ENCODE data around the gene SEC31B. TPM values are rescaled to one million over a fixed set of nuclear protein-coding genes. Genes with fewer than 3 reads are reported as not detected.
A peak's percentile ranks its signal among the peaks of the same experiment; 100 is the strongest.

The SEC31B gene
- total RNA-seq, 1 donor, result 5.4 TPM

DNA sequence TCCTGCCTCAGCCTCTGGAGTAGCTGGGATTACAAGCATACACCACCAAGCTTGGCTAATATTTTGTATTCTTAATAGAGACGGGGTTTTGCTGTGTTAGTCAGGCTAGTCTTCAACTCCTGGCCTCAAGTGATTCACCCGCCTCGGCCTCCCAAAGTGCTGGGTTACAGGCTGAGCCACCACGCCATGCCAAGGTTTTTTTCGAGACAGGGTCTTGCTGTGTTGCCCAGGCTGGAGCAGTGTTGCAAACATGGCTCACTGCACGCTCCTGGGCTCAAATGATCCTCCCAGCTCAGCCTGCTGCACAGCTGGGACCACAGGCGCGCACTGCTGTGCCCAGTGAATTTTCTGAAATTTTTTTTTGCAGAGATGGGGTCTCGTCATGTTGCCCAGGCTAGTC lies 3.3 kb upstream of the SEC31B start:
- TF ChIP-seq, protein P1, sequence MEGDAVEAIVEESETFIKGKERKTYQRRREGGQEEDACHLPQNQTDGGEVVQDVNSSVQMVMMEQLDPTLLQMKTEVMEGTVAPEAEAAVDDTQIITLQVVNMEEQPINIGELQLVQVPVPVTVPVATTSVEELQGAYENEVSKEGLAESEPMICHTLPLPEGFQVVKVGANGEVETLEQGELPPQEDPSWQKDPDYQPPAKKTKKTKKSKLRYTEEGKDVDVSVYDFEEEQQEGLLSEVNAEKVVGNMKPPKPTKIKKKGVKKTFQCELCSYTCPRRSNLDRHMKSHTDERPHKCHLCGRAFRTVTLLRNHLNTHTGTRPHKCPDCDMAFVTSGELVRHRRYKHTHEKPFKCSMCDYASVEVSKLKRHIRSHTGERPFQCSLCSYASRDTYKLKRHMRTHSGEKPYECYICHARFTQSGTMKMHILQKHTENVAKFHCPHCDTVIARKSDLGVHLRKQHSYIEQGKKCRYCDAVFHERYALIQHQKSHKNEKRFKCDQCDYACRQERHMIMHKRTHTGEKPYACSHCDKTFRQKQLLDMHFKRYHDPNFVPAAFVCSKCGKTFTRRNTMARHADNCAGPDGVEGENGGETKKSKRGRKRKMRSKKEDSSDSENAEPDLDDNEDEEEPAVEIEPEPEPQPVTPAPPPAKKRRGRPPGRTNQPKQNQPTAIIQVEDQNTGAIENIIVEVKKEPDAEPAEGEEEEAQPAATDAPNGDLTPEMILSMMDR (IDR thresholded peaks at IDR 0.05; ENCODE audit: extremely low read depth, low read depth, low read length), result no peak
- Histone ChIP-seq H3K4me1 (ENCODE audit: insufficient read depth, low read length) (peaks cover 26% of the 10 kb centered on the region), H3K79me2 (ENCODE audit: insufficient read depth, low read length) (peaks cover 12% of the 10 kb centered on the region), H3K9me3 (ENCODE audit: low read depth, low read length) (no peaks in the 10 kb centered on the region), H3K4me2 (ENCODE audit: insufficient read depth, low read length) (no peak overlapping the region), H2AFZ (ENCODE audit: low read length) (no peak overlapping the region), H3K4me3 (ENCODE audit: insufficient read depth, low read length) (no peak overlapping the region), H3K36me3 (ENCODE audit: insufficient read depth, low read length) (peaks cover 40% of the 10 kb centered on the region), H3K27ac (ENCODE audit: low read depth, low read length) (no peak overlapping the region), H4K20me1 (ENCODE audit: insufficient read depth, low read length) (peaks cover 5% of the 10 kb centered on the region), H3K27me3 (ENCODE audit: insufficient read depth, low read length) (no peaks in the 10 kb centered on the region)
- DNase-seq (ENCODE audit: insufficient read length, low spot score, missing footprints), result no peak

DNA sequence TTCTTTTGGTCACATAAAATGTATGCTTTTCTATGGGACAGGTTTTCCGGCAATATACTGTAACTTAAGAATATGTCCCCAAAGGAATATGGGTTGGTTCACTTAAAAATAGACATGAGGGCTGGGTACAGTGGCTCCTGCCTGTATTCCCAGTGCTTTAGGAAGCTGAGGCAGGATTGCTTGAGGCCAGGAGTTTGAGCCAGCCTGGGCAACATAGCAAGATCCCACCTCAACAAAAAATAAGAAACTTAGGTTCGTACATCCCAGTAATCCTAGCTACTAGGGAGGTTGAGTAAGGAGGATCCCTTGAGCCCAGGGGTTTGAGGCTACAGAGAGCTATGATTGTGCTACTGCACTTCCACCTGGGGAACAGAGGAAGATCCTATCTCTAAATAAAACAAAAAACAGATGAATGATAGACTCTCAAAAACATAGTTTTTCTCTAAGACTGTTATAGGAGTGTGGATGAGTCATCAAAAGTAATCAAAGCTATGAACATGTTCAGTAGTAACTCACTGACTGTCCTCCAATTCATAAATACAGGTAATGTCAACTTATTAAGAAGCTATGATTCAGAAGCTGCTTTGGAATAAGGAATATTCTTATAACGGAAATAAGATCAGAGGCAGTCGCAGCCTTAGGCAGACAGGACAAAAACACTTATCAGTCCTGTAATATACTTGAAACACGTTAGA lies 2.6 kb upstream of the SEC31B start:
- Histone ChIP-seq H3K27me3 (ENCODE audit: insufficient read depth, low read length) (no peaks in the 10 kb centered on the region), H3K36me3 (ENCODE audit: insufficient read depth, low read length) (peaks cover 40% of the 10 kb centered on the region), H2AFZ (ENCODE audit: low read length) (no peak overlapping the region), H3K4me3 (ENCODE audit: insufficient read depth, low read length) (no peak overlapping the region), H3K4me1 (ENCODE audit: insufficient read depth, low read length) (peaks cover 26% of the 10 kb centered on the region), H3K4me2 (ENCODE audit: insufficient read depth, low read length) (no peak overlapping the region), H3K79me2 (ENCODE audit: insufficient read depth, low read length) (peaks cover 7% of the 10 kb centered on the region), H3K27ac (ENCODE audit: low read depth, low read length) (no peak overlapping the region), H3K9me3 (ENCODE audit: low read depth, low read length) (no peaks in the 10 kb centered on the region), H4K20me1 (ENCODE audit: insufficient read depth, low read length) (peaks cover 5% of the 10 kb centered on the region)
- DNase-seq (ENCODE audit: insufficient read length, low spot score, missing footprints), result no peak
- TF ChIP-seq, protein P1 (IDR thresholded peaks at IDR 0.05; ENCODE audit: extremely low read depth, low read depth, low read length), result no peak

DNA sequence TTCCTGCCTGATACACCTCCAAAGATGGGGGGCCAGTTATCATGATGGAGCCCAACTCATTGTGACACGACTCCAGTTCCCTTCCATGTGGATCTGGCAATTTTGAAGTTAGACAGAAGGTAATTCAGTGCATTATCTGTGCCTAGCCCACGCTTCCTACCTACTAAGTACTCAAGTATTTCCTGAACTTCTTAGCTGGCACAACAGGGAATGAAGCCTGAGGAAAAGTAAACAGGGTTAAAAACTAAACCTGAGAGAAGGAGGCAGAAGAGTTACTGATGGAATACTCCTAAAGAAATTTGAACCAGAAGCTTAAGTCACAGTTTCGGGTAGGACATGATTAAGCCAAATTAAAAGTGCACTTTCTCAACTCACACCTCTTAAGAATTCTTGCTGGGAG lies 1.1 kb upstream of the SEC31B start:
- no peak overlapping the region for H3K4me3 ChIP-seq (ENCODE audit: insufficient read depth, low read length)
- H3K36me3 ChIP-seq (ENCODE audit: insufficient read depth, low read length), result peaks cover 25% of the 10 kb centered on the region
- H2AFZ ChIP-seq (ENCODE audit: low read length), result no peak overlapping the region
- H3K27ac ChIP-seq (ENCODE audit: low read depth, low read length), result no peak overlapping the region
- H4K20me1 ChIP-seq (ENCODE audit: insufficient read depth, low read length), result no peaks in the 10 kb centered on the region
- peaks cover 26% of the 10 kb centered on the region for H3K4me1 ChIP-seq (ENCODE audit: insufficient read depth, low read length)
- DNase-seq (ENCODE audit: insufficient read length, low spot score, missing footprints), result no peak
- TF ChIP-seq, protein P1 (IDR thresholded peaks at IDR 0.05; ENCODE audit: extremely low read depth, low read depth, low read length), result no peak
- H3K79me2 ChIP-seq (ENCODE audit: insufficient read depth, low read length), result no peaks in the 10 kb centered on the region
- no peaks in the 10 kb centered on the region for H3K27me3 ChIP-seq (ENCODE audit: insufficient read depth, low read length)
- H3K9me3 ChIP-seq (ENCODE audit: low read depth, low read length), result no peaks in the 10 kb centered on the region
- H3K4me2 ChIP-seq (ENCODE audit: insufficient read depth, low read length), result peak overlapping the region; percentile 21

DNA sequence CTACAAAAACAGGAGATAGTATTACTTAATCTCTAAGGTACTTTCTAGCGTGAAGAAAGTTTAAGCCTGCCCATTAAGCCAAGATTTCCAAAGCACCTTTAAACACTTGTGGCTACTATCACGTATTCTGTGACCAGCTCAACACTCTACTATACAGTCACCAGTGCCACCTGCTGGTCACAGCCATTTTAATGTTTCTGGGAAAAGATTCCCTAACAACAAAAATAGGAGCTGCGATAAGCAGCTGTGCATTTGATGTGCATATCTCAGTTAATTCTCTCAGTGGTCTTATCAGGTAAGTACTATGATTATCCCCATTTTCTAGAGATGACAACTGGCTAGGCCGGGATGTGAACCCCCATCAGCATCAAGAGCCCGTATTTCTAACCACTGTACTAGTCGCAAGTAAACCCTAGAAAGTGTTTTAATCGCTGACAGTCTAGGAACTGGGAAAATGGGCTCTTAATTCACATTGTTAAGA lies 860 bp downstream of the SEC31B start:
- Histone ChIP-seq H2AFZ (ENCODE audit: low read length) (peak overlapping the region; percentile 57), H3K27ac (ENCODE audit: low read depth, low read length) (no peak overlapping the region), H3K27me3 (ENCODE audit: insufficient read depth, low read length) (no peaks in the 10 kb centered on the region), H3K4me3 (ENCODE audit: insufficient read depth, low read length) (peak overlapping the region; percentile 69), H4K20me1 (ENCODE audit: insufficient read depth, low read length) (no peaks in the 10 kb centered on the region), H3K79me2 (ENCODE audit: insufficient read depth, low read length) (no peaks in the 10 kb centered on the region), H3K9me3 (ENCODE audit: low read depth, low read length) (no peaks in the 10 kb centered on the region), H3K4me2 (ENCODE audit: insufficient read depth, low read length) (peak overlapping the region; percentile 71), H3K4me1 (ENCODE audit: insufficient read depth, low read length) (peaks cover 26% of the 10 kb centered on the region), H3K36me3 (ENCODE audit: insufficient read depth, low read length) (peaks cover 11% of the 10 kb centered on the region)
- peak; percentile 82 for DNase-seq (ENCODE audit: insufficient read length, low spot score, missing footprints)
- TF ChIP-seq, protein P1 (IDR thresholded peaks at IDR 0.05; ENCODE audit: extremely low read depth, low read depth, low read length), result peak; percentile 80

Measured in osteoblast (primary cell).